HepG2 (cell line): ENCODE measurements around the gene TF. TPM values are rescaled to one million over a fixed set of nuclear protein-coding genes. Genes with fewer than 3 reads are reported as not detected.

Source experiments
- BCL3 ChIP-seq: sonication (generic); formaldehyde crosslinking; IDR thresholded peaks from 2 replicates; pipeline ENCODE4 v1.5.1; 2020; ENCODE audit warnings: mild to moderate bottlenecking, missing genetic modification reagents, moderate library complexity
- ETV6 ChIP-seq: sonication (generic); formaldehyde crosslinking; conservative IDR thresholded peaks from 2 replicates; pipeline ENCODE4 v1.4.0; 2020; ENCODE audit warnings: missing genetic modification reagents
- HDAC2 ChIP-seq: sonication (generic); formaldehyde crosslinking; IDR thresholded peaks from 2 replicates; pipeline ENCODE4 v1.4.0; 2020; ENCODE audit warnings: missing genetic modification reagents
- JUND ChIP-seq: sonication (generic); formaldehyde crosslinking; IDR thresholded peaks from 2 replicates; pipeline ENCODE4 v1.8.0; 2022; ENCODE audit warnings: mild to moderate bottlenecking, missing genetic modification reagents
- KAT2B ChIP-seq: fragments of 150-350 bp; IDR thresholded peaks from 2 replicates; pipeline ENCODE4 v1.6.1; 2014; ENCODE audit warnings: low read depth, low read length, borderline replicate concordance
- KLF11 ChIP-seq: IDR thresholded peaks from 2 replicates; pipeline ENCODE4 v1.6.1; 2016; ENCODE audit warnings: missing compliant biosample characterization
- MAZ ChIP-seq, 2 experiments: sonication (generic) in 1 of 2; formaldehyde crosslinking in 1 of 2; IDR thresholded peaks; 2 replicates each; pipeline versions ENCODE4 v1.5.0 to v1.6.1; 2012 to 2020; ENCODE audit warnings: low read depth in 2 of 2, mild to moderate bottlenecking in 2 of 2, borderline replicate concordance in 1 of 2, improper control_type of control experiment in 1 of 2, low read length in 1 of 2, missing genetic modification reagents in 1 of 2, moderate library complexity in 1 of 2
- RFX1 ChIP-seq: fragments of 450-650 bp; IDR thresholded peaks from 2 replicates; pipeline ENCODE4 v1.6.1; 2017
- TAF1 ChIP-seq: sonication (generic); formaldehyde crosslinking; IDR thresholded peaks from 2 replicates; pipeline ENCODE4 v1.4.0; 2020; ENCODE audit warnings: missing genetic modification reagents
- TBX2 ChIP-seq: sonication (generic); formaldehyde crosslinking; IDR thresholded peaks from 2 replicates; pipeline ENCODE4 v1.5.0; 2020; ENCODE audit warnings: missing genetic modification reagents, mild to moderate bottlenecking, borderline replicate concordance
- YY1 ChIP-seq: IDR thresholded peaks from 2 replicates; pipeline ENCODE4 v1.6.1; 2011; ENCODE audit warnings: low read length, low read depth, moderate library complexity, mild to moderate bottlenecking; ENCODE audit not compliant: insufficient read depth, insufficient replicate concordance
- ZBTB3 ChIP-seq: sonication (generic); formaldehyde crosslinking; IDR thresholded peaks from 2 replicates; pipeline ENCODE4 v1.4.0; 2020; ENCODE audit warnings: low read depth, mild to moderate bottlenecking, moderate library complexity, missing genetic modification reagents, borderline replicate concordance
- ZNF784 ChIP-seq: sonication (generic); formaldehyde crosslinking; IDR thresholded peaks from 2 replicates; pipeline ENCODE4 v1.5.1; 2020; ENCODE audit warnings: missing genetic modification reagents, mild to moderate bottlenecking, borderline replicate concordance
- ZNF891 ChIP-seq: sonication (generic); formaldehyde crosslinking; IDR thresholded peaks from 2 replicates; pipeline ENCODE4 v1.5.0; 2020; ENCODE audit warnings: mild to moderate bottlenecking, missing genetic modification reagents
- polyA plus RNA-seq, 8 experiments: library from polyadenylated mRNA; depleted of rRNA in 3 of 8; stranded (reverse) in 7 of 8; unstranded in 1 of 8; fragments of >200 nt; fragmentation: Illumina TruSeq in 4 of 8; extraction: Trizol in 4 of 8; gene quantifications; 2 replicates each; pipeline versions ENCODE4 v1.2.1 to v1.2.3, GENCODE V29; 2011 to 2016; ENCODE audit warnings: low read depth in 4 of 8, missing spikeins in 1 of 8, mixed read lengths in 1 of 8; ENCODE audit not compliant: insufficient read depth in 1 of 8
- total RNA-seq, 5 experiments: library from RNA; depleted of rRNA; stranded (reverse); fragments of >200 nt; fragmentation: Illumina TruSeq; extraction: Trizol; gene quantifications; 2 replicates each; pipeline ENCODE4 v1.2.3, GENCODE V29; 2016; ENCODE audit warnings: low read depth in 1 of 5
- TF ChIP-seq, protein P1 (sequence below): sonication (generic); formaldehyde crosslinking; IDR thresholded peaks from 2 replicates; pipeline ENCODE4 v1.8.1; 2023; ENCODE audit warnings: mild to moderate bottlenecking, moderate library complexity, missing genetic modification reagents
- TF ChIP-seq, protein P2 (sequence below), 2 experiments: fragments of 450-650 bp in 1 of 2; sonication (generic) in 1 of 2; formaldehyde crosslinking in 1 of 2; IDR thresholded peaks; 2 replicates each; pipeline versions ENCODE4 v1.6.1 to v1.8.0; 2016 to 2022; ENCODE audit warnings: antibody characterized with exemption in 1 of 2, mild to moderate bottlenecking in 1 of 2, missing genetic modification reagents in 1 of 2

Gene TF
- total and polyA plus RNA-seq, 2 of the 13 experiments (the other 11 are each of a cell fraction or from before 2014, with no cell fraction given), result 10,074 to 11,821 TPM

- TF ChIP-seq MAZ (IDR thresholded peaks at IDR 0.05; ENCODE audit: borderline replicate concordance, low read depth, low read length) (no peak; the same call in 1 of the 2 replicates), MAZ (CRISPR knock-in tag; IDR thresholded peaks at IDR 0.05; ENCODE audit: low read depth) (peak; percentile 79), ZNF891 (CRISPR knock-in tag) (peak; percentile 79; the same call in 1 of the 2 replicates), KAT2B (no peak), RFX1 (no peak), HDAC2 (CRISPR knock-in tag) (peak; percentile 51), ETV6 (CRISPR knock-in tag) (no peak), ZBTB3 (no peak), KLF11 (CRISPR knock-in tag) (no peak), ZNF784 (CRISPR knock-in tag) (0 out of 2 replicates have a peak, but pooled peaks have one; percentile 58), JUND (CRISPR knock-in tag) (no peak), TAF1 (CRISPR knock-in tag) (peak; percentile 93), BCL3 (CRISPR knock-in tag) (no peak; the same call in 1 of the 2 replicates), YY1 (peak; percentile 91), TBX2 (CRISPR knock-in tag) (peak; percentile 56)
- TF ChIP-seq, protein P1, sequence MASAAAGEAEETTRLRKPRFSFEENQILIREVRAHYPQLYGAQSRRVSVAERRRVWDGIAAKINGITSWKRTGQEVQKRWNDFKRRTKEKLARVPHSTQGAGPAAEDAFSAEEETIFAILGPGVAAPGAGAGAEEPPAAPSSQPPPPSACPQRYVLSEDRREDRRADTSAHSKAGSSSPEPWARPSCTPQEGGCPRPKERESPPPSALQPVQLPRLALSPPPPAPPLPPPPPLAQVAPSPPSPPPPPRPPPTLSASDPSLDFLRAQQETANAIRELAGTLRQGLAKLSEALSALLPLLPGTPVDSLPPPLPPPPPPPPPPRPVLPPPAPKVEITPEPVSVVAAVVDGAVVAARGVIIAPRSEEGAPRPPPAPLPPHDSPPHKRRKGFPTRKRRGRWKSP, result peak; percentile 90
- TF ChIP-seq, protein P2, sequence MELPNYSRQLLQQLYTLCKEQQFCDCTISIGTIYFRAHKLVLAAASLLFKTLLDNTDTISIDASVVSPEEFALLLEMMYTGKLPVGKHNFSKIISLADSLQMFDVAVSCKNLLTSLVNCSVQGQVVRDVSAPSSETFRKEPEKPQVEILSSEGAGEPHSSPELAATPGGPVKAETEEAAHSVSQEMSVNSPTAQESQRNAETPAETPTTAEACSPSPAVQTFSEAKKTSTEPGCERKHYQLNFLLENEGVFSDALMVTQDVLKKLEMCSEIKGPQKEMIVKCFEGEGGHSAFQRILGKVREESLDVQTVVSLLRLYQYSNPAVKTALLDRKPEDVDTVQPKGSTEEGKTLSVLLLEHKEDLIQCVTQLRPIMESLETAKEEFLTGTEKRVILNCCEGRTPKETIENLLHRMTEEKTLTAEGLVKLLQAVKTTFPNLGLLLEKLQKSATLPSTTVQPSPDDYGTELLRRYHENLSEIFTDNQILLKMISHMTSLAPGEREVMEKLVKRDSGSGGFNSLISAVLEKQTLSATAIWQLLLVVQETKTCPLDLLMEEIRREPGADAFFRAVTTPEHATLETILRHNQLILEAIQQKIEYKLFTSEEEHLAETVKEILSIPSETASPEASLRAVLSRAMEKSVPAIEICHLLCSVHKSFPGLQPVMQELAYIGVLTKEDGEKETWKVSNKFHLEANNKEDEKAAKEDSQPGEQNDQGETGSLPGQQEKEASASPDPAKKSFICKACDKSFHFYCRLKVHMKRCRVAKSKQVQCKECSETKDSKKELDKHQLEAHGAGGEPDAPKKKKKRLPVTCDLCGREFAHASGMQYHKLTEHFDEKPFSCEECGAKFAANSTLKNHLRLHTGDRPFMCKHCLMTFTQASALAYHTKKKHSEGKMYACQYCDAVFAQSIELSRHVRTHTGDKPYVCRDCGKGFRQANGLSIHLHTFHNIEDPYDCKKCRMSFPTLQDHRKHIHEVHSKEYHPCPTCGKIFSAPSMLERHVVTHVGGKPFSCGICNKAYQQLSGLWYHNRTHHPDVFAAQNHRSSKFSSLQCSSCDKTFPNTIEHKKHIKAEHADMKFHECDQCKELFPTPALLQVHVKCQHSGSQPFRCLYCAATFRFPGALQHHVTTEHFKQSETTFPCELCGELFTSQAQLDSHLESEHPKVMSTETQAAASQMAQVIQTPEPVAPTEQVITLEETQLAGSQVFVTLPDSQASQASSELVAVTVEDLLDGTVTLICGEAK (IDR thresholded peaks at IDR 0.05), result no peak
- TF ChIP-seq, protein P2 (CRISPR knock-in tag; IDR thresholded peaks at IDR 0.05), result peak; percentile 84
Observed at GRCh38 chr3:133805702-133806475, 59.7 kb downstream of the TF start, which contains the start of gene SRPRB (continued).
